NB4 (cell line): ENCODE measurements around the gene CFAP299.

Source experiments
- MYC ChIP-seq: IDR thresholded peaks from 2 replicates; pipeline ENCODE4 v1.6.1; 2011; ENCODE audit warnings: low read depth, low read length
- TF ChIP-seq, protein P1 (sequence below): IDR thresholded peaks from one replicate; pipeline ENCODE4 v1.5.1; 2012; ENCODE audit warnings: low read depth, low read length

- TF ChIP-seq, protein P1, sequence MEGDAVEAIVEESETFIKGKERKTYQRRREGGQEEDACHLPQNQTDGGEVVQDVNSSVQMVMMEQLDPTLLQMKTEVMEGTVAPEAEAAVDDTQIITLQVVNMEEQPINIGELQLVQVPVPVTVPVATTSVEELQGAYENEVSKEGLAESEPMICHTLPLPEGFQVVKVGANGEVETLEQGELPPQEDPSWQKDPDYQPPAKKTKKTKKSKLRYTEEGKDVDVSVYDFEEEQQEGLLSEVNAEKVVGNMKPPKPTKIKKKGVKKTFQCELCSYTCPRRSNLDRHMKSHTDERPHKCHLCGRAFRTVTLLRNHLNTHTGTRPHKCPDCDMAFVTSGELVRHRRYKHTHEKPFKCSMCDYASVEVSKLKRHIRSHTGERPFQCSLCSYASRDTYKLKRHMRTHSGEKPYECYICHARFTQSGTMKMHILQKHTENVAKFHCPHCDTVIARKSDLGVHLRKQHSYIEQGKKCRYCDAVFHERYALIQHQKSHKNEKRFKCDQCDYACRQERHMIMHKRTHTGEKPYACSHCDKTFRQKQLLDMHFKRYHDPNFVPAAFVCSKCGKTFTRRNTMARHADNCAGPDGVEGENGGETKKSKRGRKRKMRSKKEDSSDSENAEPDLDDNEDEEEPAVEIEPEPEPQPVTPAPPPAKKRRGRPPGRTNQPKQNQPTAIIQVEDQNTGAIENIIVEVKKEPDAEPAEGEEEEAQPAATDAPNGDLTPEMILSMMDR = no peak
- TF ChIP-seq MYC = no peak
Measured at GRCh38 chr4:80568891-80569290, 233.4 kb downstream of the CFAP299 start.
